Naive thymus-derived CD4-positive, alpha-beta T cell (primary cell): ENCODE data around the gene TTC23L. TPM values are rescaled to one million over a fixed set of nuclear protein-coding genes. Genes with fewer than 3 reads are reported as not detected.
"Not testable (repeated sequence)": the region's sequence is repeated elsewhere in the genome, so short reads cannot be mapped to it uniquely, and the experiment has no call there.

Experiments
- ATAC-seq: fragments of 150-1000 bp; cut with Tn5 transposase; 2 replicates; pipeline ENCODE4 v1.10.0; 2021; ENCODE audit warnings: mild to moderate bottlenecking, moderate library complexity
- CTCF ChIA-PET: fragments of 350-600 bp; sonication (Branson Sonifier 250); formaldehyde crosslinking; loops from one replicate; lab custom pipeline; 2021; ENCODE audit warnings: antibody characterized with exemption; lab: Charles Lee
- POLR2A ChIA-PET: fragments of 350-600 bp; sonication (Branson Sonifier 250); formaldehyde crosslinking; loops from one replicate; lab custom pipeline; 2021; ENCODE audit warnings: antibody characterized with exemption, inconsistent platforms; lab: Charles Lee
- DNase-seq, 9 donors: peaks; one replicate each; pipeline versions ENCODE4 v3.0.0 to v3.0.0-alpha.2; 2020 to 2022; ENCODE audit warnings: mixed read lengths in 1 of 9
- H3K27ac ChIP-seq: one replicate; pipeline ENCODE4 v1.7.0; 2013; ENCODE audit warnings: mild to moderate bottlenecking, low read depth, low read length, moderate library complexity
- H3K27me3 ChIP-seq, 2 donors: one replicate each; pipeline ENCODE4 v1.7.0; 2013; ENCODE audit warnings: low read length in 2 of 2, mild to moderate bottlenecking in 2 of 2, moderate library complexity in 2 of 2; ENCODE audit not compliant: control insufficient read depth in 2 of 2, insufficient read depth in 2 of 2
- H3K36me3 ChIP-seq, 3 experiments: 1 replicate in 2 of 3; 2 replicates in 1 of 3; pipeline ENCODE4 v1.7.0; 2013; ENCODE audit warnings: low read length in 3 of 3, mild to moderate bottlenecking in 3 of 3, moderate library complexity in 1 of 3; ENCODE audit not compliant: insufficient read depth in 3 of 3, control insufficient read depth in 2 of 3
- H3K4me1 ChIP-seq, 2 donors: one replicate each; pipeline ENCODE4 v1.7.0; 2013; ENCODE audit warnings: low read length in 2 of 2, mild to moderate bottlenecking in 2 of 2, moderate library complexity in 1 of 2; ENCODE audit not compliant: control insufficient read depth in 2 of 2, insufficient read depth in 2 of 2
- H3K4me3 ChIP-seq: 2 replicates; pipeline ENCODE4 v1.7.0; 2013; ENCODE audit warnings: mild to moderate bottlenecking, low read length
- H3K9me3 ChIP-seq, 3 experiments: 1 replicate in 2 of 3; 2 replicates in 1 of 3; pipeline ENCODE4 v1.7.0; 2013; ENCODE audit warnings: low read length in 3 of 3; ENCODE audit not compliant: control insufficient read depth in 2 of 3
- H3K27ac Mint-ChIP-seq, 9 donors: one replicate each; pipeline ENCODE4 v1.8.0; 2020 to 2022; ENCODE audit warnings: mixed read lengths in 9 of 9, mild to moderate bottlenecking in 8 of 9, moderate library complexity in 5 of 9, inconsistent platforms in 2 of 9
- H3K27me3 Mint-ChIP-seq, 5 donors: one replicate each; pipeline ENCODE4 v1.8.0; 2021 to 2022; ENCODE audit warnings: mixed read lengths in 5 of 5, mild to moderate bottlenecking in 1 of 5
- H3K36me3 Mint-ChIP-seq, 5 donors: one replicate each; pipeline ENCODE4 v1.8.0; 2020 to 2022; ENCODE audit warnings: mixed read lengths in 5 of 5, mild to moderate bottlenecking in 3 of 5, inconsistent platforms in 1 of 5
- H3K4me1 Mint-ChIP-seq, 7 donors: one replicate each; pipeline ENCODE4 v1.8.0; 2020 to 2022; ENCODE audit warnings: mixed read lengths in 7 of 7, mild to moderate bottlenecking in 3 of 7, inconsistent platforms in 1 of 7
- H3K4me3 Mint-ChIP-seq, 10 donors: one replicate each; pipeline ENCODE4 v1.8.0; 2020 to 2022; ENCODE audit warnings: mild to moderate bottlenecking in 10 of 10, mixed read lengths in 10 of 10, moderate library complexity in 6 of 10, inconsistent platforms in 2 of 10
- H3K9me3 Mint-ChIP-seq, 11 donors: one replicate each; pipeline ENCODE4 v1.8.0; 2020 to 2022; ENCODE audit warnings: mixed read lengths in 11 of 11, mild to moderate bottlenecking in 4 of 11, inconsistent platforms in 1 of 11, moderate library complexity in 1 of 11
- intact Hi-C, 2 donors: fragments of 100-400 bp; cut with micrococcal nuclease; formaldehyde crosslinking; loops; one replicate each; pipeline ENCODE4 v1.15.1; 2023
- polyA plus RNA-seq, 2 donors: library from polyadenylated mRNA; unstranded; fragments of 300-500 nt; fragmentation: Illumina TruSeq; gene quantifications; one replicate each; pipeline ENCODE4 v1.2.3, GENCODE V29; 2021
- total RNA-seq, 6 experiments: library from RNA in 5 of 6; stranded (reverse) in 5 of 6; gene quantifications; 1 replicate in 5 of 6; 2 replicates in 1 of 6; pipeline ENCODE4 v1.2.3 and lab custom pipeline; 2021 to 2026

Gene TTC23L
- total and polyA plus RNA-seq, 7 experiments from 2014 or later = 0.57 to 1.9 (median 1.00) TPM; not detected in 4

- intact Hi-C loops = loop anchor here (1.0 to 5.0 kb wide), 9 partner anchors 8 to 1960 kb away; partner anchors contain the start of genes AMACR (in 2 of the 2), DNAJC21 (in 2 of the 2), SKP2 (in 2 of the 2) and TTC23L (in 2 of the 2)
- peak overlapping the region; percentile 99 for H3K4me3 ChIP-seq
- H3K27me3 ChIP-seq = no peaks in the 10 kb centered on the region
- Mint-ChIP-seq H3K4me3 (no peak overlapping the region), H3K27ac (no peak overlapping the region), H3K9me3 (no peaks in the 10 kb centered on the region), H3K4me1 (peaks cover 18 to 42% (median 35%) of the 10 kb centered on the region in 7 donors), H3K27me3 (no peaks in the 10 kb centered on the region), H3K36me3 (peaks cover 0 to 21% (median 10%) of the 10 kb centered on the region in 5 donors)
- H3K27ac ChIP-seq = peak overlapping the region; percentile 84
- no peaks in the 10 kb centered on the region for H3K9me3 ChIP-seq
- no peak for ATAC-seq
- ChIA-PET POLR2A (interaction anchor here (0.7 to 4.8 kb wide), 10 partner anchors 8 to 1235 kb away, joined by 3 to 91 read pairs (median 6); partner anchors contain the start of genes AMACR, DNAJC21 and TTC23L), CTCF (interaction anchor here (1.3 to 4.0 kb wide), 2 partner anchors 14 to 1481 kb away, joined by 3 to 19 read pairs; partner anchors contain the start of gene DNAJC21)
- peaks cover 19 to 34% of the 10 kb centered on the region in 2 donors for H3K4me1 ChIP-seq
- peaks cover 0 to 31% (median 6%) of the 10 kb centered on the region in 3 experiments for H3K36me3 ChIP-seq
- DNase-seq = no peak
These were observed 76.9 kb downstream of the TTC23L start for GRCh38 chr5:34915856-34916192.

- Histone ChIP-seq H3K9me3 (no peaks in the 10 kb centered on the region), H3K27me3 (no peaks in the 10 kb centered on the region), H3K36me3 (peaks cover 0 to 29% (median 6%) of the 10 kb centered on the region in 3 experiments), H3K27ac (peak overlapping the region; percentile 84), H3K4me1 (peaks cover 19 to 34% of the 10 kb centered on the region in 2 donors), H3K4me3 (peak overlapping the region; percentile 99)
- Mint-ChIP-seq H3K4me1 (peaks cover 18 to 45% (median 35%) of the 10 kb centered on the region in 7 donors), H3K4me3 (no peak overlapping the region), H3K27ac (peak overlapping the region in 1 of 9 donors; percentile 69), H3K36me3 (peaks cover 0 to 18% (median 11%) of the 10 kb centered on the region in 5 donors), H3K27me3 (no peaks in the 10 kb centered on the region), H3K9me3 (no peaks in the 10 kb centered on the region)
- ChIA-PET CTCF (interaction anchor here (0.6 to 4.0 kb wide), 2 partner anchors 13 to 87 kb away, joined by 3 to 19 read pairs; partner anchors contain the start of gene DNAJC21), POLR2A (interaction anchor here (1.1 to 4.8 kb wide), 4 partner anchors 13 to 908 kb away, joined by 4 to 91 read pairs (median 8); partner anchors contain the start of genes AMACR and DNAJC21)
- no peak for DNase-seq
- ATAC-seq = no peak
- intact Hi-C loops = loop anchor here in 1 of 2 donors (5.0 kb wide), 1 partner anchor 909 kb away; the partner anchor contains the start of gene AMACR
These were observed 77.6 kb downstream of the TTC23L start for GRCh38 chr5:34916518-34916917.

DNA sequence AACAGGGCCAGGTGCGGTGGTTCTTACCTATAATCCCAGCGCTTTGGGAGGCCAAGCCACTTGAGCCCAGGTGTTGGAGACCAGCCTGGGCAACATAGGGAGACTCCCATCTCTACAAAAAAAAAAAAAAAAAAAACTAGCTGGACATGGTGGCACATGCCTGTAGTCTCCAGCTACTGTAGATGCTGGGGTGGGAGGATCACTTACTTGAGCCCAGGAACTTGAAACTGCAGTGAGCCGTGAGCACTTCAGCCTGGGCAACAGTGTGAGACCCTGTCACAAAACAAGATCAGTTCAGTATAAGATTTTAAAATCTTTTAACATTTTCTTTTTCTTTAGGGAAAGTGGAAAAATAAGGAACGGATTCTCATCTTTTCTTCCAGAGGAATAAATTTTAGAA is 79.1 kb downstream of the TTC23L start:
- no peak for DNase-seq
- Mint-ChIP-seq H3K4me3 (peak overlapping the region in 3 of 10 donors; percentile 21 to 69 (median 54)), H3K4me1 (peaks cover 18 to 40% (median 34%) of the 10 kb centered on the region in 7 donors), H3K27ac (peak overlapping the region in 5 of 9 donors; percentile 0 to 75 (median 7)), H3K27me3 (no peaks in the 10 kb centered on the region), H3K9me3 (no peaks in the 10 kb centered on the region), H3K36me3 (peaks cover 0 to 16% (median 12%) of the 10 kb centered on the region in 5 donors)
- H3K36me3 ChIP-seq = peaks cover 0 to 35% (median under 1%) of the 10 kb centered on the region in 3 experiments
- no peaks in the 10 kb centered on the region for H3K27me3 ChIP-seq
- H3K27ac ChIP-seq = no peak overlapping the region
- ATAC-seq = no peak
- intact Hi-C loops = loop anchor here in 1 of 2 donors (5.0 kb wide), 1 partner anchor 911 kb away; the partner anchor contains the start of gene AMACR
- CTCF ChIA-PET = interaction anchor here (4.0 kb wide), 1 partner anchor 12 kb away, joined by 19 read pairs; the partner anchor contains the start of gene DNAJC21
- no peak overlapping the region for H3K4me3 ChIP-seq
- POLR2A ChIA-PET = interaction anchor here (4.8 kb wide), 1 partner anchor 11 kb away, joined by 91 read pairs; the partner anchor contains the start of gene DNAJC21
- peaks cover 19 to 34% of the 10 kb centered on the region in 2 donors for H3K4me1 ChIP-seq
- no peaks in the 10 kb centered on the region for H3K9me3 ChIP-seq

GRCh38 chr5:34919077-34919476 is 80.1 kb downstream of the TTC23L start:
- Mint-ChIP-seq H3K27me3 (no peaks in the 10 kb centered on the region), H3K27ac (peak overlapping the region in 1 of 9 donors; percentile 14), H3K36me3 (peaks cover 0 to 17% (median 16%) of the 10 kb centered on the region in 5 donors), H3K4me3 (no peak overlapping the region), H3K9me3 (no peaks in the 10 kb centered on the region), H3K4me1 (peaks cover 14 to 40% (median 29%) of the 10 kb centered on the region in 7 donors)
- CTCF ChIA-PET = no interaction called here
- Histone ChIP-seq H3K27me3 (no peaks in the 10 kb centered on the region), H3K36me3 (peaks cover 0 to 45% (median 11%) of the 10 kb centered on the region in 3 experiments), H3K4me3 (no peak overlapping the region), H3K4me1 (peaks cover 12 to 27% of the 10 kb centered on the region in 2 donors), H3K27ac (no peak overlapping the region), H3K9me3 (no peaks in the 10 kb centered on the region)
- intact Hi-C loops = loop anchor here in 1 of 2 donors (5.0 kb wide), 1 partner anchor 912 kb away; the partner anchor contains the start of gene AMACR
- ATAC-seq (no peak), DNase-seq (no peak)
- POLR2A ChIA-PET = interaction anchor here (1.6 kb wide), 1 partner anchor 10 kb away, joined by 4 read pairs; the partner anchor contains the start of gene DNAJC21

- Mint-ChIP-seq H3K36me3 (peaks cover 0 to 29% (median 21%) of the 10 kb centered on the region in 5 donors), H3K4me1 (peaks cover 0 to 34% (median 4%) of the 10 kb centered on the region in 7 donors), H3K27ac (peak overlapping the region in 3 of 9 donors; percentile 4 to 55 (median 9))
- H3K36me3 ChIP-seq = peaks cover 0 to 47% (median 33%) of the 10 kb centered on the region in 3 experiments
- H3K4me3 ChIP-seq, H3K4me1 ChIP-seq, H3K9me3 Mint-ChIP-seq, ATAC-seq, H3K27me3 ChIP-seq, H3K27me3 Mint-ChIP-seq, DNase-seq, H3K4me3 Mint-ChIP-seq, H3K9me3 ChIP-seq, H3K27ac ChIP-seq: not testable (repeated sequence)
- CTCF ChIA-PET = interaction anchor here (0.6 kb wide), 1 partner anchor 164 kb away, joined by 3 read pairs; no protein-coding TSS in a partner anchor
- intact Hi-C loops = loop anchor here in 1 of 2 donors (10.0 kb wide), 1 partner anchor 678 kb away; no protein-coding TSS in a partner anchor
- POLR2A ChIA-PET = interaction anchor here (1.6 kb wide), 1 partner anchor 8 kb away, joined by 9 read pairs; the partner anchor contains the start of genes BRIX1 and RAD1
These were observed 84.3 kb downstream of the TTC23L start for GRCh38 chr5:34923256-34923655.
